H1 (cell line): ENCODE data around the gene TRAPPC13. TPM values are rescaled to one million over a fixed set of nuclear protein-coding genes. Genes with fewer than 3 reads are reported as not detected.

Source experiments
- CTCF ChIA-PET: fragments of 300-600 bp; sonication (Branson Sonifier 250); formaldehyde crosslinking; loops from one replicate; lab custom pipeline; 2021; ENCODE audit not compliant: partially characterized antibody; lab: Charles Lee
- POLR2A ChIA-PET: fragments of 300-600 bp; sonication (Branson Sonifier 250); formaldehyde crosslinking; loops from one replicate; lab custom pipeline; 2021; ENCODE audit warnings: inconsistent platforms; ENCODE audit not compliant: partially characterized antibody; lab: Charles Lee
- DNase-seq, 2 experiments: peaks; one replicate each; pipeline versions ENCODE4 v3.0.0 to v3.0.0-alpha.2; 2010 to 2022; ENCODE audit warnings: low spot score in 2 of 2, low read depth in 1 of 2, mixed read lengths in 1 of 2
- FAIRE-seq: peaks from 2 replicates; lab custom pipeline; 2011; peaks lifted over from hg19 to GRCh38; lab: Jason Lieb, UNC
- H2AFZ ChIP-seq: 2 replicates; pipeline ENCODE4 v1.8.1; 2012; ENCODE audit warnings: low read length, inconsistent platforms
- H2AK5ac ChIP-seq: 2 replicates; pipeline ENCODE4 v1.6.1; 2013; ENCODE audit warnings: low read depth, low read length
- H2BK120ac ChIP-seq: replicated peaks from 2 replicates; pipeline ENCODE3; 2013; ENCODE audit warnings: low read depth, low read length, inconsistent platforms
- H2BK12ac ChIP-seq: 2 replicates; pipeline ENCODE4 v1.6.1; 2013; ENCODE audit warnings: low read depth, low read length
- H2BK15ac ChIP-seq: 2 replicates; pipeline ENCODE4 v1.6.1; 2013; ENCODE audit warnings: low read length
- H2BK20ac ChIP-seq: 2 replicates; pipeline ENCODE4 v1.6.1; 2013; ENCODE audit warnings: low read length
- H2BK5ac ChIP-seq: 2 replicates; pipeline ENCODE4 v1.6.1; 2013; ENCODE audit warnings: low read depth, low read length
- H3K14ac ChIP-seq: 2 replicates; pipeline ENCODE4 v1.6.1; 2013; ENCODE audit warnings: inconsistent platforms; ENCODE audit not compliant: insufficient read length
- H3K18ac ChIP-seq: 2 replicates; pipeline ENCODE4 v1.6.1; 2013; ENCODE audit warnings: low read length; ENCODE audit errors: extremely low read depth
- H3K23ac ChIP-seq: 2 replicates; pipeline ENCODE4 v1.6.1; 2013; ENCODE audit warnings: inconsistent platforms; ENCODE audit not compliant: insufficient read length
- H3K23me2 ChIP-seq: 2 replicates; pipeline ENCODE4 v1.6.1; 2013; ENCODE audit warnings: low read depth, low read length
- H3K27ac ChIP-seq: 2 replicates; pipeline ENCODE4 v1.6.1; 2011; ENCODE audit warnings: low read depth, low read length, inconsistent platforms
- H3K27me3 ChIP-seq, 4 experiments: replicated peaks in 1 of 4; 1 replicate in 1 of 4; 2 replicates in 3 of 4; pipeline versions ENCODE4 v1.6.1 to v1.8.1; 2011 to 2013; ENCODE audit warnings: low read length in 3 of 4, mild to moderate bottlenecking in 3 of 4, inconsistent platforms in 2 of 4, mixed read lengths in 2 of 4, moderate library complexity in 1 of 4; ENCODE audit not compliant: control insufficient read depth in 3 of 4, insufficient read depth in 3 of 4; ENCODE audit errors: extremely low read depth in 1 of 4
- H3K36me3 ChIP-seq, 4 experiments: 2 replicates each; pipeline versions ENCODE4 v1.6.1 to v1.8.1; 2011 to 2013; ENCODE audit warnings: mild to moderate bottlenecking in 4 of 4, low read length in 3 of 4, moderate library complexity in 2 of 4, control low read depth in 1 of 4, inconsistent platforms in 1 of 4; ENCODE audit not compliant: insufficient read depth in 4 of 4, control insufficient read depth in 2 of 4
- H3K4ac ChIP-seq: replicated peaks from 2 replicates; pipeline ENCODE3; 2013; ENCODE audit warnings: low read length, low read depth, mixed read lengths, inconsistent platforms; ENCODE audit not compliant: insufficient read length
- H3K4me1 ChIP-seq, 4 experiments: replicated peaks in 1 of 4; 1 replicate in 1 of 4; 2 replicates in 3 of 4; pipeline versions ENCODE4 v1.6.1 to v1.8.1; 2011 to 2013; ENCODE audit warnings: low read length in 3 of 4, inconsistent platforms in 2 of 4, mixed read lengths in 1 of 4; ENCODE audit not compliant: insufficient read depth in 4 of 4, control insufficient read depth in 3 of 4
- H3K4me2 ChIP-seq, 2 experiments: 2 replicates each; pipeline versions ENCODE4 v1.6.1 to v1.8.1; 2011 to 2013; ENCODE audit warnings: low read depth in 2 of 2, low read length in 2 of 2, control low read depth in 1 of 2, inconsistent platforms in 1 of 2, mild to moderate bottlenecking in 1 of 2; ENCODE audit not compliant: insufficient read depth in 1 of 2
- H3K4me3 ChIP-seq, 4 experiments: fragments of 200-600, 300-600 bp in 1 of 4; sonication (generic), shearing (Covaris generic), sonication (Bioruptor Twin) in 1 of 4; 2 replicates each; pipeline versions ENCODE4 v1.5.1 to v1.8.1; 2011 to 2016; ENCODE audit warnings: low read length in 4 of 4, low read depth in 3 of 4, control low read depth in 2 of 4, inconsistent platforms in 2 of 4, mild to moderate bottlenecking in 2 of 4, mixed read lengths in 1 of 4, moderate library complexity in 1 of 4; ENCODE audit not compliant: insufficient read depth in 2 of 4; ENCODE audit errors: extremely low read depth in 1 of 4
- H3K56ac ChIP-seq: replicated peaks from 2 replicates; pipeline ENCODE3; 2013; ENCODE audit warnings: low read depth, mild to moderate bottlenecking, mixed read lengths, low read length, inconsistent platforms; ENCODE audit not compliant: insufficient read length
- H3K79me1 ChIP-seq: 2 replicates; pipeline ENCODE4 v1.6.1; 2013; ENCODE audit warnings: low read depth, low read length, control low read depth
- H3K79me2 ChIP-seq, 2 experiments: 2 replicates each; pipeline versions ENCODE4 v1.6.1 to v1.8.1; 2012 to 2013; ENCODE audit warnings: low read length in 2 of 2, mild to moderate bottlenecking in 2 of 2, inconsistent platforms in 1 of 2; ENCODE audit not compliant: insufficient read depth in 2 of 2, control insufficient read depth in 1 of 2
- H3K9ac ChIP-seq, 4 experiments: replicated peaks in 1 of 4; 1 replicate in 1 of 4; 2 replicates in 3 of 4; pipeline versions ENCODE4 v1.6.1 to v1.8.1; 2011 to 2013; ENCODE audit warnings: low read depth in 3 of 4, low read length in 3 of 4, control low read depth in 2 of 4, mild to moderate bottlenecking in 2 of 4, moderate library complexity in 2 of 4, inconsistent platforms in 1 of 4; ENCODE audit errors: extremely low read depth in 1 of 4
- H3K9me3 ChIP-seq, 2 experiments: 2 replicates each; pipeline versions ENCODE4 v1.6.1 to v1.8.1; 2012 to 2013; ENCODE audit warnings: mild to moderate bottlenecking in 2 of 2, moderate library complexity in 2 of 2, control low read depth in 1 of 2, inconsistent platforms in 1 of 2, low read depth in 1 of 2, low read length in 1 of 2, mixed read lengths in 1 of 2; ENCODE audit not compliant: insufficient read depth in 2 of 2
- H4K20me1 ChIP-seq, 2 experiments: replicated peaks in 1 of 2; 2 replicates each; pipeline versions ENCODE3 to v1.8.1; 2011 to 2013; ENCODE audit warnings: inconsistent platforms in 2 of 2, low read length in 2 of 2, mild to moderate bottlenecking in 1 of 2; ENCODE audit not compliant: insufficient read depth in 2 of 2, control insufficient read depth in 1 of 2
- H4K5ac ChIP-seq: 2 replicates; pipeline ENCODE4 v1.6.1; 2013; ENCODE audit warnings: low read length, low read depth, mixed read lengths, inconsistent platforms; ENCODE audit not compliant: insufficient read length
- H4K8ac ChIP-seq: 2 replicates; pipeline ENCODE4 v1.8.0; 2013; ENCODE audit warnings: mild to moderate bottlenecking, moderate library complexity, low read length, inconsistent platforms; ENCODE audit not compliant: insufficient read depth; ENCODE audit errors: extremely low read depth
- H4K91ac ChIP-seq: replicated peaks from 2 replicates; pipeline ENCODE3; 2013; ENCODE audit warnings: low read length, mixed read lengths, inconsistent platforms; ENCODE audit not compliant: insufficient read length
- CREB1 ChIP-seq: IDR thresholded peaks from 2 replicates; pipeline ENCODE4 v1.6.1; 2012; ENCODE audit warnings: inconsistent platforms
- POU5F1 ChIP-seq: IDR thresholded peaks from 2 replicates; pipeline ENCODE4 v1.6.1; 2011; ENCODE audit warnings: low read depth, mild to moderate bottlenecking, low read length, moderate library complexity
- WGBS, 2 experiments: shearing (Covaris generic) in 1 of 2; methylation state at CpG; one replicate each; pipeline versions ENCODE4 v1.1.6 to v1.1.7; 2013 to 2015; ENCODE audit warnings: low lambda C conversion rate in 2 of 2, mixed read lengths in 2 of 2, inconsistent platforms in 1 of 2, low coverage in 1 of 2, missing lambda C conversion rate in 1 of 2; ENCODE audit not compliant: insufficient replicate concordance in 2 of 2, insufficient coverage in 1 of 2, insufficient read length in 1 of 2; ENCODE audit errors: extremely low coverage in 1 of 2, missing lambda C conversion rate in 1 of 2; 5-methylcytosine and 5-hydroxymethylcytosine counted together
- polyA plus RNA-seq, 7 experiments: library from polyadenylated mRNA; depleted of rRNA in 3 of 7; stranded (reverse) in 5 of 7; unstranded in 2 of 7; fragments of >200 nt in 5 of 7; fragments of 200-250 nt in 2 of 7; gene quantifications; 1 replicate in 5 of 7; 2 replicates in 1 of 7; 4 replicates in 1 of 7; pipeline versions ENCODE4 v1.2.1 to v1.2.3, GENCODE V29; 2011 to 2013; ENCODE audit warnings: missing spikeins in 2 of 7, mixed read lengths in 2 of 7
- total RNA-seq: library from RNA; stranded (reverse); fragmentation: NEBNext Ultra II Directional; extraction: Animal tissue kit (Norgen Biotek cat#: 25700); gene quantifications from 2 replicates; pipeline ENCODE4 v1.2.1, GENCODE V29; 2021

Gene TRAPPC13
- total and polyA plus RNA-seq, 2 of the 8 experiments (the other 6 are each of a cell fraction or from before 2014, with no cell fraction given), result 6.3 to 16.8 TPM

DNA sequence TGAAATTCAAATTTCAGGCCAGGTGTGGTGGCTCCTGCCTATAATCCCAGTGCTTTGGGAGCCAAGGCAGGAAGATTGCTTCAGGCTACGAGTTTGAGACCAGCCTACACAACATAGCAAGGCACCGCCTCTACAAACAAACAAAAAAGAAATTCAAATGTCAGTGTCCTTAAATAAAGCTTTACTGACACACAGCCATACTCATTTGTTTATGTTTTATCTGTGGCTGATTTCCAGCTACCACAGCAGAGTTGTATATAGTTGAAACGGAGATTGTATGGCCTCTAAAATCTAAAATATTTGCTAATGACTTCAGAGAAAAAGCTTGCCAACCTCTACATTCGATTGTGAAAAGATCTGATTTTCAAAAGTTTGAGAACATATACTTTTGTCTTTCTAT, 15.4 kb downstream of the TRAPPC13 start:
- ChIA-PET CTCF (no interaction called here), POLR2A (no interaction called here)
- no peak overlapping the region for H3K4ac ChIP-seq

More for the DNA sequence above, 15.4 kb downstream of the TRAPPC13 start:
- TF ChIP-seq CREB1 (no peak), POU5F1 (no peak)
- TF ChIP-seq, all 59 proteins: peak for 0
- FAIRE-seq (no peak), DNase-seq (no peak)
- Histone ChIP-seq H3K79me1 (no peaks in the 10 kb centered on the region), H3K18ac (no peak overlapping the region), H3K56ac (no peak overlapping the region), H3K79me2 (no peaks in the 10 kb centered on the region), H4K8ac (no peak overlapping the region), H3K27ac (no peak overlapping the region), H2BK15ac (no peak overlapping the region), H2BK12ac (no peak overlapping the region), H3K27me3 (no peaks in the 10 kb centered on the region), H3K36me3 (peaks cover 2 to 19% (median 8%) of the 10 kb centered on the region in 4 experiments; a peak in 6 of 8 replicates), H4K20me1 (no peaks in the 10 kb centered on the region), H3K4me1 (no peaks in the 10 kb centered on the region), H3K23ac (no peak overlapping the region), H3K9ac (no peak overlapping the region), H3K4me2 (no peak overlapping the region), H4K5ac (no peak overlapping the region), H3K14ac (no peak overlapping the region), H2BK120ac (no peak overlapping the region), H2AK5ac (no peak overlapping the region), H3K4me3 (no peak overlapping the region), H3K23me2 (no peaks in the 10 kb centered on the region), H2BK5ac (no peak overlapping the region), H4K91ac (no peak overlapping the region), H2BK20ac (no peak overlapping the region), H3K9me3 (no peaks in the 10 kb centered on the region), H2AFZ (no peak overlapping the region)
- 89% methylated on average over 4 of the region's 4 CpGs; no CpG with 5 or more reads in 1 of the 2 experiments for WGBS, 2 experiments
